OCI-LY3 (cell line): Measurements from ENCODE around the gene UBE2L3.
A peak's percentile ranks its signal among the peaks of the same experiment; 100 is the strongest.
"Not testable (repeated sequence)": the region's sequence is repeated elsewhere in the genome, so short reads cannot be mapped to it uniquely, and the experiment has no call there.

Source experiments
- H2AFZ ChIP-seq: fragments of 200-600, 300-600 bp; shearing (Covaris generic); 2 replicates; pipeline ENCODE4 v1.6.0; 2014; ENCODE audit warnings: antibody characterized with exemption, low read depth, low read length
- H3K27ac ChIP-seq: fragments of 200-600, 300-600 bp; sonication (generic); 2 replicates; pipeline ENCODE4 v1.5.1; 2014; ENCODE audit warnings: mild to moderate bottlenecking, low read length, moderate library complexity, mixed read lengths
- H3K27me3 ChIP-seq: fragments of 200-600, 300-600 bp; sonication (generic); 2 replicates; pipeline ENCODE4 v1.6.1; 2014; ENCODE audit warnings: low read depth, low read length, mixed read lengths
- H3K36me3 ChIP-seq: fragments of 200-600, 300-600 bp; sonication (generic); replicated peaks from 2 replicates; pipeline ENCODE3; 2014; ENCODE audit warnings: low read depth, low read length, mixed read lengths
- H3K4me1 ChIP-seq: fragments of 300-600, 200-600 bp; sonication (generic); 2 replicates; pipeline ENCODE4 v1.6.1; 2014; ENCODE audit warnings: low read length, mixed read lengths
- H3K4me2 ChIP-seq: fragments of 200-600, 300-600 bp; sonication (generic); 2 replicates; pipeline ENCODE4 v1.6.1; 2014; ENCODE audit warnings: low read length, mixed read lengths
- H3K4me3 ChIP-seq: fragments of 300-600, 200-600 bp; sonication (generic); 2 replicates; pipeline ENCODE4 v1.5.1; 2014; ENCODE audit warnings: antibody characterized with exemption, mild to moderate bottlenecking, low read length, moderate library complexity
- H3K79me2 ChIP-seq: fragments of 300-600, 200-600 bp; shearing (Covaris generic); 2 replicates; pipeline ENCODE4 v1.6.1; 2014; ENCODE audit warnings: mild to moderate bottlenecking, low read length, mixed read lengths
- H3K9ac ChIP-seq: fragments of 300-600, 200-600 bp; shearing (Covaris generic); 2 replicates; pipeline ENCODE4 v1.6.0; 2014; ENCODE audit warnings: mild to moderate bottlenecking, low read length, moderate library complexity
- H3K9me3 ChIP-seq: fragments of 200-600, 300-600 bp; shearing (Covaris generic); 2 replicates; pipeline ENCODE4 v1.6.1; 2014; ENCODE audit warnings: low read length, mixed read lengths; ENCODE audit not compliant: insufficient read depth
- H4K20me1 ChIP-seq: fragments of 200-600, 300-600 bp; sonication (generic); 2 replicates; pipeline ENCODE4 v1.6.1; 2016; ENCODE audit warnings: low read length, mixed read lengths; ENCODE audit not compliant: insufficient read depth
- EZH2phosphoT487 ChIP-seq: fragments of 200-600 bp; shearing (Covaris generic); IDR thresholded peaks from 2 replicates; pipeline ENCODE4 v1.6.1; 2018; ENCODE audit warnings: antibody characterized with exemption, mixed run types, low read depth
- TF ChIP-seq, protein P1 (sequence below): fragments of 200-600, 300-600 bp; sonication (generic); IDR thresholded peaks from 2 replicates; pipeline ENCODE4 v1.5.1; 2014; ENCODE audit warnings: antibody characterized with exemption, low read length, low read depth

UBE2L3 gene

DNA sequence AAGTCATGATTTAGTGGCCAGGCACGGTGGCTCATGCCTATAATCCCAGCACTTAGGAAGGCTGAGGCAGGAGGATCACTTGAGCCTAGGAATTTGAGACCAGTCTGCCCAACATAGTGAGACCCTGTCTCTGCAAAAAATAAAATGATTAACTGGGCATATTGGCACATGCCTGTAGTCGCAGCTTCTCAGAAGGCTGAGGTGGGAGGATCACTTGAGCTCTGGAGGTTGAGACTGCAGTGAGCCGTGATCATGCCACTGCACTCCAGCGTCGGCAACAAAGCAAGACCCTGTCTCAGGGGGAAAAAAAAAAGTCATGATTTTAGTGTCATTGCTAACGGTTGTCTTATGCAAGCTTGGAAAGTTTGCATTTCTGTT lies 11.9 kb downstream of the UBE2L3 start:
- H3K4me2 ChIP-seq, result no peak overlapping the region
- H3K9ac ChIP-seq, result no peak overlapping the region
- no peaks in the 10 kb centered on the region for H3K9me3 ChIP-seq
- H3K36me3 ChIP-seq, result peaks cover 18% of the 10 kb centered on the region
- no peak overlapping the region for H3K4me3 ChIP-seq
- TF ChIP-seq, protein P1, sequence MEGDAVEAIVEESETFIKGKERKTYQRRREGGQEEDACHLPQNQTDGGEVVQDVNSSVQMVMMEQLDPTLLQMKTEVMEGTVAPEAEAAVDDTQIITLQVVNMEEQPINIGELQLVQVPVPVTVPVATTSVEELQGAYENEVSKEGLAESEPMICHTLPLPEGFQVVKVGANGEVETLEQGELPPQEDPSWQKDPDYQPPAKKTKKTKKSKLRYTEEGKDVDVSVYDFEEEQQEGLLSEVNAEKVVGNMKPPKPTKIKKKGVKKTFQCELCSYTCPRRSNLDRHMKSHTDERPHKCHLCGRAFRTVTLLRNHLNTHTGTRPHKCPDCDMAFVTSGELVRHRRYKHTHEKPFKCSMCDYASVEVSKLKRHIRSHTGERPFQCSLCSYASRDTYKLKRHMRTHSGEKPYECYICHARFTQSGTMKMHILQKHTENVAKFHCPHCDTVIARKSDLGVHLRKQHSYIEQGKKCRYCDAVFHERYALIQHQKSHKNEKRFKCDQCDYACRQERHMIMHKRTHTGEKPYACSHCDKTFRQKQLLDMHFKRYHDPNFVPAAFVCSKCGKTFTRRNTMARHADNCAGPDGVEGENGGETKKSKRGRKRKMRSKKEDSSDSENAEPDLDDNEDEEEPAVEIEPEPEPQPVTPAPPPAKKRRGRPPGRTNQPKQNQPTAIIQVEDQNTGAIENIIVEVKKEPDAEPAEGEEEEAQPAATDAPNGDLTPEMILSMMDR, result no peak
- TF ChIP-seq EZH2phosphoT487, result no peak
- H3K4me1 ChIP-seq, result peaks cover 10% of the 10 kb centered on the region
- H4K20me1 ChIP-seq, result peaks cover 91% of the 10 kb centered on the region
- H3K27me3 ChIP-seq, result no peaks in the 10 kb centered on the region
- peaks cover 100% of the 10 kb centered on the region for H3K79me2 ChIP-seq
- H2AFZ ChIP-seq, result no peak overlapping the region
- H3K27ac ChIP-seq, result no peak overlapping the region

DNA sequence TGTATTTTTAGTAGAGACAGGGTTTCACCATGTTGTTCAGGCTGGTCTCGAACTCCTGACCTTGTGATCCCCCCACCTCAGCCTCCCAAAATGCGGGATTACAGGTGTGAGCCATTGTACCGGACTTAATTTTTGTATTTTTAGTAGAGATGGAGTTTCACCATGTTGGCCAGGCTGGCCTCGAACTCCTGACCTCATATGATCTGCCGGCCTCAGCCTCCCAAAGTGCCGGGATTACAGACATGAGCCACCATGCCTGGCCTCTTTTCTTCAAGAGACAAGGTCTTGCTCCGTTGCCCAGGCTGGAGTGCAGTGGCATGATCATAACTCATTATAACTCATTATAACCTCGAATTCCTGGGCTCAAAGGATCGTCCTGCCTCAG lies 13.1 kb downstream of the UBE2L3 start:
- not testable (repeated sequence) for H3K27ac ChIP-seq, H2AFZ ChIP-seq, H3K4me2 ChIP-seq, H3K9me3 ChIP-seq, H3K4me3 ChIP-seq, H3K9ac ChIP-seq, H3K27me3 ChIP-seq
- Histone ChIP-seq H3K36me3 (peaks cover 24% of the 10 kb centered on the region), H3K4me1 (peaks cover 13% of the 10 kb centered on the region), H3K79me2 (peaks cover 100% of the 10 kb centered on the region), H4K20me1 (peaks cover 89% of the 10 kb centered on the region)

DNA sequence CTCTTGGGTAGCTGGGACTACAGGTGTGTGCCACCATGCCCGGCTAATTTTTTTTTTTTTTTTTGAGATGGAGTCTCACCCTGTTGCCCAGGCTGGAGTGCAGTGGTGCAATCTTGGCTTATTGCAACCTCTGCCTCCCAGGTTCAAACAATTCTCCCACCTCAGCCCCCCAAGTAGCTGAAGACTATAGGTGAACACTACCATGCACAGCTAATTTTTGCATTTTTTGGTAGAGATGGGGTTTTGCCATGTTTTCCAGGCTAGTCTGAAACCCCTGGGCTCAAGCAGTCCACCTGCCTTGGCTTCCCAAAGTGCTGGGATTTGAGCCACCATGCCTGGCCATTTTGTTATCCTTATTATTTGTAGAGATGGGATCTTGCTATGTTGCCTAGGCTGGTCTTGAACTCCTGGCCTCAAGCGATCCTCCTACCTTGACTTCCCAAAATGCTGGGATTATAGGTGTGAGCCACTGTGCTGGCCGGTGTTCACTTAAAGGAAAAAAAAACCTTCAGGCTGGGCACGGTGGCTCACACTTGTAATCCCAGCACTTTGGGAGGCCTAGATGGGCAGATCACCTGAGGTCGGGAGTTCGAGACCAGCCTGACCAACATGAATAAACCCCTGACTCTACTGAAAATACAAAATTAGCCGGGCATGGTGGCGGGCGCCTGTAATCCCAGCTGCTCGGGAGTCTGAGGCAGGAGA lies 13.6 kb downstream of the UBE2L3 start:
- not testable (repeated sequence) for H3K4me2 ChIP-seq, H3K27me3 ChIP-seq, H3K9me3 ChIP-seq, H2AFZ ChIP-seq, H3K27ac ChIP-seq, H3K9ac ChIP-seq, H3K4me3 ChIP-seq
- Histone ChIP-seq H3K4me1 (peaks cover 15% of the 10 kb centered on the region), H4K20me1 (peaks cover 88% of the 10 kb centered on the region), H3K36me3 (peaks cover 27% of the 10 kb centered on the region), H3K79me2 (peaks cover 100% of the 10 kb centered on the region)

DNA sequence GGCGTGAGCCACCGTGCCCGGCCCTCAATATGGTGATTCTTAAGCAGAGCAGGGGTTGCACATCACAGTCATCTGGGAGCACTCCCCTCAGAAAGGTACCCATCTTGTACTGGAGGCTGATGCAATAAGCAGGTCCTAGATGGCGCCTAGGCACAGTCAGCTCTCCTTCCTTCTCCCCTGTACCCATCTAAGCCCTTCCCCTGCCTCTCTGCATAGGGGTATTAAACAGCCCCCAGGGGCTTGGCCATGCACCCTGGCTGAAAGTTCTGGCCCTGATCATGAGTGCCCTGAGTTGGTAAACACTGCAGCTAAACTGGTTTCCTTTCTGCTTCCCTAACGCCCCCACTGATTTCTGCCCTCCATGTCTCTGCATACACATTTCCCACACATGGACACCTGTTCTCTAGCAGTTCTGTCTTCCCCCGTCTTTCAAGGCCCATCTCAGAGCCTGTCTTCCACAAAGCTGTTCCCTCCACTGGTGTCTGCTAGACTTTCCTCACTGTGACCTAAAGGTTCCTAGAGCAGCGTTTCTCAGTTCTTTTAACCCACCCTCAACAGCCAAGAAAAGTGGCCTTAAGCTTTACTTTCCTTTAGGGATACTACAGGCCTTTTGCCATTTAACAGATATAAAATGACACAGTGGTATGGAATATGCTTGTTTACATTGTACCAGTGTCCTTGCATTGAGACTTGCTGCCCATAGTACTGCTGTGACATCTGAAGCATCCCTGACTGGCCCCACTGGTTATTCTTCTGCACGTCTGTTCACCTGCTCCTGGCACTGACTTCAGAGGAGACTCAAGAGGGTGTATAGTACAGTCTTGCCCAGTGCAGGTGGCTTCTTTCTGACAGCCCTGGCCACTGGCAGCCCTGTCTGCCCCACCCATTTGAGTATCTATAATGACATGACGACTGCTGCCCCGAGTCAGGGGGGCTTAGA lies 15.6 kb downstream of the UBE2L3 start:
- no peak for TF ChIP-seq EZH2phosphoT487
- TF ChIP-seq, protein P1, result no peak
- Histone ChIP-seq H3K9me3 (no peaks in the 10 kb centered on the region), H3K36me3 (peaks cover 20% of the 10 kb centered on the region), H3K79me2 (peaks cover 96% of the 10 kb centered on the region), H3K4me3 (no peak overlapping the region), H4K20me1 (peaks cover 75% of the 10 kb centered on the region), H3K9ac (no peak overlapping the region), H3K27ac (peak overlapping the region; percentile 47), H3K4me1 (peaks cover 31% of the 10 kb centered on the region), H2AFZ (no peak overlapping the region), H3K27me3 (no peaks in the 10 kb centered on the region), H3K4me2 (0 out of 2 replicates have a peak overlapping the region, but pooled peaks have one; percentile 10)

DNA sequence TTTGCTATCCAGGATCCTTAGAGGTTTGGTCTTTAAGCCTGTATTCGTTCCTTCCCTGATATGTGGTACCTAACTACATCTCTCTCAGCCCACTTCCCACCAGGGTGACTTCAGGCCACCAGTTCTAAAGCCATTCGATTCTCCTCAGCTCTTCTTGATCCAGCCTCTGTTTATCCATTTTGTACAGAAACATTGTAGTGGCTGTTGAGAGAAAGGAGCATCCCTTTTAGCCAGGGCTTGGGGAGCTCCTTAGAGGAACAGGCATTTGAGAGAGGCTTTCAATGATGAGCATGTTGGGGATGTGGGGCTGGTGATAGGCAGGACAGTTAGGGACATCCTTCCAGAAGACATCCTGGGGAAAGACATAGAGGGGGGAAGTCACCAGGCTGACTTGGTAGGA lies 17.9 kb downstream of the UBE2L3 start:
- no peak overlapping the region for H3K9ac ChIP-seq
- H3K27ac ChIP-seq, result no peak overlapping the region
- peaks cover 23% of the 10 kb centered on the region for H3K36me3 ChIP-seq
- no peak overlapping the region for H3K4me2 ChIP-seq
- no peak overlapping the region for H3K4me3 ChIP-seq
- peaks cover 71% of the 10 kb centered on the region for H4K20me1 ChIP-seq
- peaks cover 91% of the 10 kb centered on the region for H3K79me2 ChIP-seq
- TF ChIP-seq, protein P1, result no peak
- no peak for TF ChIP-seq EZH2phosphoT487
- H2AFZ ChIP-seq, result no peak overlapping the region
- H3K4me1 ChIP-seq, result peaks cover 51% of the 10 kb centered on the region
- H3K9me3 ChIP-seq, result no peaks in the 10 kb centered on the region
- no peaks in the 10 kb centered on the region for H3K27me3 ChIP-seq
